NT2/D1 (cell line): ENCODE results near the gene CHPT1.
"Not testable (repeated sequence)": the region's sequence is repeated elsewhere in the genome, so short reads cannot be mapped to it uniquely, and the experiment has no call there.

Source experiments
- DNase-seq: peaks from one replicate; pipeline ENCODE4 v3.0.0-alpha.2; 2011; ENCODE audit warnings: low read depth, low spot score
- H3K27me3 ChIP-seq: 2 replicates; pipeline ENCODE4 v1.6.0; 2011; ENCODE audit warnings: mild to moderate bottlenecking; ENCODE audit not compliant: insufficient read length, insufficient read depth
- H3K36me3 ChIP-seq: 2 replicates; pipeline ENCODE4 v1.6.1; 2011; ENCODE audit warnings: mild to moderate bottlenecking, low read length, mixed read lengths; ENCODE audit not compliant: insufficient read depth, insufficient read length
- H3K4me1 ChIP-seq: 2 replicates; pipeline ENCODE4 v1.5.1; 2011; ENCODE audit not compliant: insufficient read depth, insufficient read length
- H3K4me3 ChIP-seq: 2 replicates; pipeline ENCODE4 v1.5.1; 2011; ENCODE audit warnings: low read depth; ENCODE audit not compliant: insufficient read length
- H3K9ac ChIP-seq: 2 replicates; pipeline ENCODE4 v1.6.0; 2011; ENCODE audit warnings: low read depth; ENCODE audit not compliant: insufficient read length
- H3K9me3 ChIP-seq: 2 replicates; pipeline ENCODE4 v1.5.1; 2011; ENCODE audit warnings: mild to moderate bottlenecking, low read length; ENCODE audit not compliant: insufficient read depth
- SUZ12 ChIP-seq: IDR thresholded peaks from 2 replicates; pipeline ENCODE4 v1.6.1; 2011; ENCODE audit not compliant: insufficient read length, insufficient read depth; ENCODE audit errors: extremely low read depth
- YY1 ChIP-seq: IDR thresholded peaks from 2 replicates; pipeline ENCODE4 v1.6.1; 2011; ENCODE audit not compliant: insufficient read length, insufficient read depth
- ZNF274 ChIP-seq: IDR thresholded peaks from 2 replicates; pipeline ENCODE4 v1.6.1; 2011; ENCODE audit warnings: mild to moderate bottlenecking, low read depth, low read length

CHPT1 gene

DNA sequence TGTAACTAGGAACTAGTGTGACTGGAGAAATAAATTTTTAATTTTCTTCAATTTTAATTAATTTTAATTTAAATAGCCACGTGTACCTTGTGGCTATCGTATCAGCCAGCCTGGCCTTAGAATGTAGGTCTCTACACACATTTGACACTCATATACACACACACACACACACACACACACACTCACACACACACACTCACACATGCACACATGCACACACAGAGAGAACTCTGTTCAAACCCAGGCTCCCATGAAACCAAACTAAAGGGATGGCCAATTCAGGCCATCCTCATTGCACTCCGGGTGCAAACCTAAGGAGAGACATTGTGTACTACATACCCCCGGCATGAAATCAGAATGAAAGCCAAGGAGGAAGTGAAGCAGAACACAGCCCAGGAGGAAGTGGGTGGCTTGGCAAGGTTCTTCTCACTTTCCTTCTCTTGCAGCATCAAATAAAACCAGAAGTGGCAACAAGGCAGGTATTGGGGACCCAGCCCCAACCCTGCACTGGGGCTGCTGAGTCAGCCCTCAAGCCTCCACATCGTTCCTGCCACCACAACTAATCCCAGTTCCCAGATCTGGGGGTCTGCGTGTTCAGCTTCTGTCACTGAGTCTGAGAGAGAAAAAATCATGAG, 26.2 kb upstream of the CHPT1 start:
- H3K4me1 ChIP-seq: peaks cover under 1% of the 10 kb centered on the region
- H3K27me3 ChIP-seq: no peaks in the 10 kb centered on the region
- H3K4me3 ChIP-seq: no peak overlapping the region
- no peak for DNase-seq
- H3K9me3 ChIP-seq: no peaks in the 10 kb centered on the region
- no peak overlapping the region for H3K9ac ChIP-seq
- TF ChIP-seq YY1 (no peak), ZNF274 (no peak), SUZ12 (no peak)
- H3K36me3 ChIP-seq: no peaks in the 10 kb centered on the region

DNA sequence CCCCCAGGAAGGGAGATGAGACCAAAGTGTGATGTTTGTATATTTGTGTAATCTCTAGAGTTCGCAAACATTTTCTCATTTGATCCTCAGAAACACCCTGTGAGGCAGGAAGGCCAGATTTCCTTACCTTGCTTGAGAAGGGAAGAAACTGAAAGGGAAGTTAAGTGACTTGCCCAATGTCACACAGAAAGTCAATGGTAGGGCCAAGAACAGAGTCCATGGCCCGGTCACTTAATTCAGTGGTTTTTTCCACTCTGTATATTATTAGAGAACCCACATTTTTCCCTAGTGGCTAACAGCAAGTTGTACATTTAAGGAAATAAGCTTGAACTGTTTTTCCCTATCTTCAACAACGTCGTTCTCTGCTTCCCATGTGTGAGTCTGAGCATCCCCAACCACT, 25.6 kb upstream of the CHPT1 start:
- no peaks in the 10 kb centered on the region for H3K4me1 ChIP-seq
- no peaks in the 10 kb centered on the region for H3K9me3 ChIP-seq
- H3K27me3 ChIP-seq: no peaks in the 10 kb centered on the region
- no peaks in the 10 kb centered on the region for H3K36me3 ChIP-seq
- no peak overlapping the region for H3K4me3 ChIP-seq
- TF ChIP-seq SUZ12: no peak
- TF ChIP-seq ZNF274: no peak
- no peak for TF ChIP-seq YY1
- no peak overlapping the region for H3K9ac ChIP-seq
- no peak for DNase-seq

DNA sequence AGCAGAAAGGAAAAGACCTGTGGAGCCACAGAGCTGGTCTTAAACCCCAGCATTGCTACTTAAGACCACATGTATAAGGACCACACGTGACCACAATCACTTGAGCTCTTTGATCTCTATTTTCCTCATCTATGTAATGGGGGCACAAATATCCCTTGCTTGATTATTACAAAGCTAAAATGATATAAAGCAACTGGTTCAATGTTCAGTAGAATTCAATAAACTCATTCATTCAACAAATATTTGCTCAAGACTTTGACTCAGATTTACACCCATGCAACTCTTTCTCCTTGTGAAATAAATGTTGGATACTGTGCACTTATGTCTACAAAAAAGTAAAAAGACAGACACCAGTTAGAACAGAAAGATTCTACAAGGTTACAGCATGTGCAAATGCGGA, 21.9 kb upstream of the CHPT1 start:
- Histone ChIP-seq H3K9ac (no peak overlapping the region), H3K4me1 (no peaks in the 10 kb centered on the region), H3K4me3 (no peak overlapping the region), H3K36me3 (no peaks in the 10 kb centered on the region), H3K27me3 (no peaks in the 10 kb centered on the region), H3K9me3 (no peaks in the 10 kb centered on the region)
- DNase-seq: no peak
- TF ChIP-seq YY1 (no peak), ZNF274 (no peak)

DNA sequence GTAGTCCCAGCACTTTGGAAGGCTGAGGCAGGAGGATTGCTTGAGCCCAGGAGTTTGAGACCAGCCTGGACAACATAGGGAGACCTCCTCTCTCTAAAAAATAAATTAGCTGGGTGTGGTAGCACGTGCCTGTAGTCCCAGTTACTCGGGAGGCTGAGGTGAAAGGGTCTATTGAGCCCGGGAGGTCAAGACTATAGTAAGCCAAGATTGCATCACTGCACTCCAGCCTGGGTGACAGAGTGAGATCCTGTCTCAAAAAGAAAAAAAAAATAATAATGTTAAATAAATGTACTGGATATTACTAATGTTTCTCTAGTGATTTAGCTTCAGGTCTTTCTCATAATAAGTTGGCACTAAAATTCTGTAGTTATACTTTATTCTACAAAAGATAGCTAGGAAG, 20.9 kb upstream of the CHPT1 start:
- DNase-seq, H3K9me3 ChIP-seq, H3K36me3 ChIP-seq, H3K4me3 ChIP-seq, H3K4me1 ChIP-seq, H3K9ac ChIP-seq, H3K27me3 ChIP-seq: not testable (repeated sequence)

DNA sequence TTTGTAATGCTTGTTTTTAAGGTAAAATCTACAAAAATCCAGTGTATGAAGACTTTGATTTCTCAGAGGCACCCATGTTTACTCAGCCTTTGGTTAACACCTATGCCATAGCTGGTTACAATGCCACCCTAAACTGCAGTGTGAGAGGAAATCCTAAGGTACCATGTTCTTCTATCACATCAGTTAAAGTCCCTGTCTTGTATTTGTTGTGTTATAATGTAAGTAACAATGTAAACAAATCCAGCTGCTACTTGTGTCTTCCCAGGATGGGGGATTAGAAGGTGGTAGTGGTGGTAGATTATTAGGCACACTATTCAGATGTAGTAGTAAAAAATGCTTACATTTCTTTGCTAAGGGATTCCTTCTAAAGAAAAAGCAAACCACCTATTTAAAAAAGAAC, 19.4 kb upstream of the CHPT1 start:
- DNase-seq: no peak
- Histone ChIP-seq H3K4me1 (no peaks in the 10 kb centered on the region), H3K4me3 (no peak overlapping the region), H3K9me3 (no peaks in the 10 kb centered on the region), H3K27me3 (no peaks in the 10 kb centered on the region), H3K36me3 (no peaks in the 10 kb centered on the region), H3K9ac (no peak overlapping the region)
- TF ChIP-seq ZNF274 (no peak), SUZ12 (no peak), YY1 (no peak)

DNA sequence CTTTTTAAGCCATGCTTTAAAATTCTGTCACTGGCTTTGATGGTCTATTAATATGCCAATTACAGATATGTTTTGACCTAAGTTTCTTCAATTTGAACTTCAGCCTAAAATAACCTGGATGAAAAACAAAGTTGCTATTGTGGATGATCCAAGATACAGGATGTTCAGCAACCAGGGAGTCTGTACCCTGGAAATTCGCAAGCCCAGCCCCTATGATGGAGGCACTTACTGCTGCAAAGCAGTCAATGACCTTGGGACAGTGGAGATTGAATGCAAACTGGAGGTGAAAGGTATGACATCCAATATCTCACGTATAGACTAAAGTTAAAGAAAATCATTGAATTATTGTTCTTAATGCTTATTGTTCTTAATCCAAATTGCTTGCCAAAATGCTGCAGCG, 17.2 kb upstream of the CHPT1 start:
- DNase-seq: no peak
- H3K27me3 ChIP-seq: no peaks in the 10 kb centered on the region
- H3K4me3 ChIP-seq: no peak overlapping the region
- no peak overlapping the region for H3K9ac ChIP-seq
- H3K9me3 ChIP-seq: no peaks in the 10 kb centered on the region
- TF ChIP-seq ZNF274: no peak
- no peak for TF ChIP-seq SUZ12
- TF ChIP-seq YY1: no peak
- H3K36me3 ChIP-seq: no peaks in the 10 kb centered on the region
- H3K4me1 ChIP-seq: no peaks in the 10 kb centered on the region

DNA sequence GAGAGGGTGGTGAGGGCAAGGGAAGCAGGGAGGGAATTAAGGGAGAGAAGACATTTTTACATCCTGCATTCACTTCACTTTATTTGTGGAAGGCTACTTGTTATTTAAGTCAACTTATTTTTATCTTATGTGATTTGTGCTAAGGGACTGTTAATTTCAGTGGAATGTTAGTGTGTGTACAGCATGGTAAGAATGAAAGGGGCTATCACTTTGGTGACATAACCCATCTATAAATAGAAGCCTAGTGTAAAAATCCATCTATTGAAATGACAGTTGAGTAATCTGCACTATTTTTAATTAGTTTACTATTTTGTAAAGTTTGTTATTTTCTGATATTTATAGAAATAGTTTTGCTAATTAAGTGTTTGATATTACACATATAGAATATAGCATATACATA, 16.8 kb upstream of the CHPT1 start:
- Histone ChIP-seq H3K4me1 (no peaks in the 10 kb centered on the region), H3K4me3 (no peak overlapping the region), H3K9ac (no peak overlapping the region), H3K27me3 (no peaks in the 10 kb centered on the region), H3K9me3 (no peaks in the 10 kb centered on the region), H3K36me3 (no peaks in the 10 kb centered on the region)
- TF ChIP-seq ZNF274 (no peak), SUZ12 (no peak), YY1 (no peak)
- no peak for DNase-seq

DNA sequence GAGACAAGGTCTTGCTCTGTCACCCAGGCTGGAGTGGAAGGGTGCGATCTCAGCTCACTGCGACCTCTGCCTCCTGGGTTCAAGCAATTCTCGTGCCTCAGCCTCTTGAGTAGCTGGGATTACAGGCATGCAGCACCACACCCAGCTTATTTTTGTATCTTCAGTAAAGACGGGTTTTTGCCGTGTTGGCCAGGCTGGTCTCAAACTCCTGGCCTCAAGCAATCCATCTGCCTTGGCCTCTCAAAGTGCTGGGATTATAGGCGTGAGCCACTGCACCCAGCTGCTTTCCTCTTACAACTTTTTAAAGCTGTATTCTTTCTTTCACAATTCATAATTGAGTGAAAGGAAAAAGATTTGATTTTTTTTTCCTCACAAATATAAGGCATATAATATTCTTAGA, 15.8 kb upstream of the CHPT1 start:
- not testable (repeated sequence) for H3K36me3 ChIP-seq, H3K4me1 ChIP-seq, H3K9me3 ChIP-seq, DNase-seq, H3K27me3 ChIP-seq, H3K4me3 ChIP-seq, H3K9ac ChIP-seq
